K562 (cell line): Measurements from ENCODE around the gene DGCR8.

Source experiments
- CBFB ChIP-seq: sonication (generic); formaldehyde crosslinking; IDR thresholded peaks from 2 replicates; pipeline ENCODE4 v1.4.0; 2020; ENCODE audit warnings: mild to moderate bottlenecking, missing genetic modification reagents
- LARP7 ChIP-seq: fragments of 450-650 bp; IDR thresholded peaks from 2 replicates; pipeline ENCODE4 v1.6.1; 2016
- RAD21 ChIP-seq, 2 experiments: fragments of 250-450 bp in 1 of 2; fragments of 450-650 bp in 1 of 2; sonication (Bioruptor Pico) in 1 of 2; formaldehyde crosslinking in 1 of 2; IDR thresholded peaks in 1 of 2; conservative IDR thresholded peaks in 1 of 2; 2 replicates each; pipeline versions ENCODE4 v1.4.0 to v1.8.0; 2020 to 2022; ENCODE audit warnings: mild to moderate bottlenecking in 2 of 2, moderate library complexity in 1 of 2
- RBBP5 ChIP-seq: fragments of 200-600 bp; sonication (generic); IDR thresholded peaks from 2 replicates; pipeline ENCODE4 v1.6.1; 2012; ENCODE audit warnings: borderline replicate concordance, mild to moderate bottlenecking, low read length, control low read depth, inconsistent platforms; ENCODE audit not compliant: insufficient read depth, poor library complexity, severe bottlenecking
- ZBTB17 ChIP-seq: fragments of 450-650 bp; formaldehyde crosslinking; IDR thresholded peaks from 2 replicates; pipeline ENCODE4 v1.4.0; 2020; ENCODE audit warnings: mild to moderate bottlenecking
- ZNF354B ChIP-seq: fragments of 250-450 bp; sonication (Bioruptor Pico); IDR thresholded peaks from 2 replicates; pipeline ENCODE4 v1.4.0; 2020
- TF ChIP-seq, protein P1 (sequence below), 3 experiments: IDR thresholded peaks in 2 of 3; conservative IDR thresholded peaks in 1 of 3; 2 replicates each; pipeline ENCODE4 v1.5.1; 2011 to 2012; ENCODE audit warnings: low read length in 3 of 3, mild to moderate bottlenecking in 3 of 3, control low read depth in 2 of 3, improper control_type of control experiment in 1 of 3, inconsistent platforms in 1 of 3, low read depth in 1 of 3, mixed read lengths in 1 of 3, moderate library complexity in 1 of 3; ENCODE audit not compliant: insufficient read depth in 2 of 3

DNA sequence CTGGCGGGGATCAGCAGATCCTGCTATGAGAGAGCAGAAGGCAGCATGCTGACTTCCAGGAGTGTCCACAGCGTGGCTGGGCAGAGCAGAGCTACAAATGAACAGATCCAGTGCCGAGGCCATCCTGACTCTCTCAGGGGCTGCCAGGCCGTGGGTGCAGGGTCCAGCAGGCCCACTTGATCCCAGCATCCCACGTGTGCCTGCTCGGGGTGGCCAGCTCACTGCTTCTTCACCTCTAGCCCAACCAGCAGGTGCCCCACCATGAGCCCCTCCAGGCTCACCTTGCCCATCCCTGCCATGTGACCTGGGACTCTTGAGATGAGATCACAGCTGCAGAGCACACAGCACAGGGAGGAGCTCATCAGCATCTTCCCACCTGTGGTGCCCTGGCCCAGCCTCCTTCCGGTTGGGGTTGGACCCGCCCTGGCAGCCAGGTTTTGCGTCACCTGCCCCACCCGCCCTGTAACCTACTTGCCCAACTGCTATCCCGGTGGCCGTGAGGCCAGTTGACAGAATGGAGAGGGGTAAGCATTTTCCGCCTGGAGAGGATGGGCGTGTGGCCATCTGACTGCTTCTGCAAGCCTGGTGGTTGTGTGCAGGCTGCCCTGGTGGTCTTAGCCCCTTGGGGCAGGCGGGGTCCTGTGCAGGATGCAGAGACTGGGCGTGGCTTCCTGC, 48.2 kb upstream of the DGCR8 start:
- TF ChIP-seq CBFB (no peak), LARP7 (no peak), RBBP5 (peak; percentile 59), ZBTB17 (CRISPR knock-in tag) (no peak), RAD21 (CRISPR knock-in tag; conservative IDR thresholded peaks at IDR 0.05 in 1 of 2, IDR thresholded peaks at IDR 0.05 in 1 of 2) (no peak), ZNF354B (CRISPR knock-in tag) (no peak)
- TF ChIP-seq, protein P1, sequence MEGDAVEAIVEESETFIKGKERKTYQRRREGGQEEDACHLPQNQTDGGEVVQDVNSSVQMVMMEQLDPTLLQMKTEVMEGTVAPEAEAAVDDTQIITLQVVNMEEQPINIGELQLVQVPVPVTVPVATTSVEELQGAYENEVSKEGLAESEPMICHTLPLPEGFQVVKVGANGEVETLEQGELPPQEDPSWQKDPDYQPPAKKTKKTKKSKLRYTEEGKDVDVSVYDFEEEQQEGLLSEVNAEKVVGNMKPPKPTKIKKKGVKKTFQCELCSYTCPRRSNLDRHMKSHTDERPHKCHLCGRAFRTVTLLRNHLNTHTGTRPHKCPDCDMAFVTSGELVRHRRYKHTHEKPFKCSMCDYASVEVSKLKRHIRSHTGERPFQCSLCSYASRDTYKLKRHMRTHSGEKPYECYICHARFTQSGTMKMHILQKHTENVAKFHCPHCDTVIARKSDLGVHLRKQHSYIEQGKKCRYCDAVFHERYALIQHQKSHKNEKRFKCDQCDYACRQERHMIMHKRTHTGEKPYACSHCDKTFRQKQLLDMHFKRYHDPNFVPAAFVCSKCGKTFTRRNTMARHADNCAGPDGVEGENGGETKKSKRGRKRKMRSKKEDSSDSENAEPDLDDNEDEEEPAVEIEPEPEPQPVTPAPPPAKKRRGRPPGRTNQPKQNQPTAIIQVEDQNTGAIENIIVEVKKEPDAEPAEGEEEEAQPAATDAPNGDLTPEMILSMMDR (IDR thresholded peaks at IDR 0.05 in 2 of 3, conservative IDR thresholded peaks at IDR 0.05 in 1 of 3; ENCODE audit: insufficient read depth in 2 of 3, low read depth in 1 of 3, low read length in 3 of 3), result no peak
